ENCODE measurements around the gene GPS1.

Gene GPS1

DNA sequence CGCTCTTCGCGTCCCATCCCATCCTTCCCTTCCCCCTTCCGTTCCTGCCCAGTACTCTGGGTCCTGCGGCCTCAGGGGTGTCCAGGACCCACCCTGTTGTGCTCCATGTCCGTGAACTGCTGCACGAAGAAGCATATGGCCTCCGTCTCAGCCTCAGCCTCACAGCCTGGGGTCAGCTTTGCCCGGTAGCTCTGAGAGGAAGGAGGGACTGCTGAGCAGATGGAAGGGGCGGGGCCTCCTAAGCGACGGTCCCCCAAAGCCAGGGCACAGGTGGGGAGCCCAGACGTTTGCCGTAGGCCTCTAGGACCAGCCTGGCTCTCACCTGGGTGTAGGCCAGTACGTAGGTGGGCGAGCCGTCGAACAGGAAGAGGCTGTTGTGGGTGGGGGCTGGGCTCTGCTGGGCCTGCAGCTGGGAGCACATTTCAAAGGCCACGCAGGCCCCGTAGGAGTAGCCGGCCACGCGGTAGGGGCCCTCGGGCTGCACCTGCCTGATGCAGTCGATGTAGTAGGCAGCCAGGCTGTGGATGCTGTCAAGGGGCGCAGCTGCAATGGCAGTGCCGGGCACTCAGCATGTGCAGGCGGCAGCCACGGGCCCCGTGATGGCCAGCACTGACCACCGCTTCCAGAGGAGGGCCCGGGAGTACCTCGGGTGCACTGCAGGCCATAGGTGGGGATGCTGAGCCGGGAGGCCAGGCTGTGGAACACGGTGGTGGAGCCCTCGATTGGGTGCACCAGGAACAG lies 28.5 kb downstream of the GPS1 start:
- DNase-seq, result no peak

DNA sequence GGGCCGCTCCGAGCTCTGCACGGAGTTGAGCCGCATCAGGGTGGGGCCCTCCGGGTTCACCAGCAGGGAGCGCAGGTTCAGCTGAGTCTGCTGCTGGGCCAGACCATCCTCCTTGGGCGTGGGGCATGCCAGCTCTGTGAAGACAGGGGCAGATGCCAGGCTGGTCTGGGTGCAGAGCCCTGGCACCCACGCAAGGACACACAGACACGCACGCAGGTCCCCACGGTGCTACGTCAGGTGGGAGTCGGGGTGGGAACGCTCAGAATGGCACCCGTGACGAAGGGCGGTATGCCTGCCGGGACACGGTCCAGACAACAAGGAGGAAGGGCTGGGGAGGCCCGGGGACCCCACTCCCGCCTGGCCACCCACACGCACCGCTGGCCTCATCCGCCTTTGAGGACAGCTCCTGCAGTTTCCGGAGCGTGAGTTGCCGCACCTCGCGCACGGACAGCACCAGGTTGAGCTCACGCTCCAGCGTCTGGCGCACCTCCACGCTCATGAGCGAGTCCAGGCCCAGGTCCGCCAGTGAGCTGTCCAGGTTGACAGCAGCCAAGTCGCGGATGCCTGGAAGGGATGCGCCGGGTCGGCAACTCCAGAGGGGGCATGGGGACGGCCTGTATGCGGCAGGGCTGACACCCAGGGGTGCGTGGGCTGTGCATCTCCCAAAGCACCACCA lies 29.2 kb downstream of the GPS1 start:
- no peak for DNase-seq

GRCh38 chr17:82081546-82081945 lies 29.8 kb downstream of the GPS1 start:
- DNase-seq, result no peak

DNA sequence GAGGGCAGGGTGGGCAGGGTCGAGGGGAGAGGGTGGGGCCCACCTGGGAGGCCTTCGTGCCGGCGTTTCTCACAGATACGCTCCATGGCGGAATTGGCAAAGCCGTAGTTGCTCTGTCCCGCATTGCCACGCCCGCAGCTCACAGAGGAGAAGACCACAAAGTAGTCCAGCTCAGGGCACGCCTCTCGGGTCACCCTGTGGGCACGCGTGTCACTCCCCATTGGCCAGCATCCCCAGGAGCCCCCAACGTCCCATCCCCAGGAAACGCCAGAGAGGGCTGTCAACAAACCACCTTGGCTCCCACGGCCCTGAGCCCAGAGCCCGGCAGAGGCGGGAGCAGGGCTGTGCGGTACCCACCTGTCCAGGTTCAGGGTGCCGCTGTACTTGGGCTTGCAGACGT lies 30.3 kb downstream of the GPS1 start:
- no peak for DNase-seq

DNA sequence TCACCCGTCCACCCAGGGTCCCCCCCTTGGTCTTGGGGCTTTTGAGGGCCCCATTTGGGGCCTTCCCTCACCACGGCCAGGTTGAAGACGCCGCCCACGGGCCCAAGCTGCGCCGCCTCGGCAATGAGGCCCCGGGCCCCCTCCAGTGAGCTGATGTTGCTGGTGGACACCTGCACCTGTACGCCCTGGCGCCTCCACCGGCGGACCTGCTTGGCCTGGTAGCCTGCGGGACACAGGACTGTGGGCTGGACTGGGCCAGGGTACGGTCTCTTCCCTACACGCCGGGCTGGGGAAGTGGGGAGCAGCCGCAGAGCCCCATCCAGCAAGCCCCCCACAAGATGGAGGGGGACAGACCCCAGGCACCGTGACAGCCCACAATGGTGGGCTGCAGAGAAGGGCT lies 30.8 kb downstream of the GPS1 start:
- no peak for DNase-seq

GRCh38 chr17:82083009-82083408 lies 31.3 kb downstream of the GPS1 start:
- DNase-seq, result no peak

GRCh38 chr17:82083533-82084359 lies 32.0 kb downstream of the GPS1 start:
- DNase-seq, result no peak

- no peak for DNase-seq
These were observed 32.8 kb downstream of the GPS1 start for GRCh38 chr17:82084373-82085030.

DNA sequence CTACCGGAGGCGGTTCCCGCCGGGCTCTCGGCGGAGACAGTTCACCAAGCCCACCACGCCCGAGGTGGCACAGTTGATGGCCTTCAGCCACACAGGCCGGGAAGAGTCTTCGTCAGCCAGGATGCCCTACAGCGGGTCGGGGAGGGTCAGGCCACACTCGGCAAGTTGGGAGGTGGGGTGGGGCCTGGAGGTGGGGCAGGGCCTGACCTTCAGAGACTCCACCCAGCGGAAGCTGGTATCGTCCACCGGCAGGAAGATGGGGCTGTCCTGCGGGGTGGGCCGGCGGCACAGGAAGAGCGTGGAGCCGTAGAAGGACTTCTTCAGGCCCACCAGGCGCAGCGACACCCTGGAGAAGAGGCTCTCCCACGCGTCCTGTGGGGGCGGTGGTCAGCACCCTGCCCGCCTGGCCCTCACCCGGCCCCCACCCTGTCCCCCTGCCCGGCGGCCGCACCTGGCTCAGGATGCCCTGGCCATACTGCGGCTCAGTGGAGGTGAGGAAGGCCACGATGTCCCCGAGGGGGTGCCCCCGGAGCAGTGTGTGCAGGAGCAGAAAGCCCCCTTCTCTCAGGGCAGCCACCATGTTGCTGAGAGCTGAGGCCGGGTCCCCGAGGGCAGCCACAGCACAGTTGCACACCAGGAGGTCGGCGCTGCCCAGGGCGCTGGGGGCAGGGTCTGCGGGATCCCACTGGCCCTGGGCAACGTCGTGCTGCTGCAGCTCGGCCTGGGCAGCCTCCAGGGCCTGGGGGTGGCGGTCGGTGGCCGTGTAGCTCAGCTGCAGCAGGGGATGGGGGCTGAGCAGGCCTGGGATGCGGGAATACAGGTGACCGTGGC lies 33.5 kb downstream of the GPS1 start:
- DNase-seq, result no peak

GRCh38 chr17:82085931-82086764 lies 34.5 kb downstream of the GPS1 start:
- no peak for DNase-seq

- no peak for DNase-seq
These were observed 35.5 kb downstream of the GPS1 start for GRCh38 chr17:82086941-82087906.

GRCh38 chr17:82087961-82088837 lies 36.5 kb downstream of the GPS1 start:
- no peak for DNase-seq

- no peak for DNase-seq
These were observed 37.4 kb downstream of the GPS1 start for GRCh38 chr17:82088838-82089722.

GRCh38 chr17:82089723-82090548 lies 38.2 kb downstream of the GPS1 start:
- no peak for DNase-seq

GRCh38 chr17:82090549-82091263 lies 39.0 kb downstream of the GPS1 start:
- no peak for DNase-seq

Data from fibroblast of skin of abdomen (primary cell).